K562 (cell line): ENCODE results near the gene UBAC2. TPM values are rescaled to one million over a fixed set of nuclear protein-coding genes. Genes with fewer than 3 reads are reported as not detected.

ENCODE experiments used
- ATAC-seq: fragments of 200-7000 bp; cut with Tn5 transposase; 3 replicates; pipeline ENCODE4 v1.9.1; 2020; ENCODE audit warnings: moderate library complexity
- BruUV-seq: library from RNA; stranded (reverse); fragments of 400-500 nt; replicated peaks from 2 replicates; lab custom pipeline; 2021; lab: Mats Ljungman, UMichigan
- CTCF ChIA-PET: fragments of 300-600 bp; formaldehyde crosslinking; extraction: SDS; loops from one replicate; lab custom pipeline; 2021; ENCODE audit warnings: low intra/inter-chr PET ratio; lab: Yijun Ruan, JAX
- POLR2A ChIA-PET: fragments of 300-600, 350-650 bp; sonication (Branson Sonifier 250); formaldehyde crosslinking; extraction: SDS; loops from one replicate; lab custom pipeline; 2021; ENCODE audit warnings: antibody characterized with exemption, inconsistent platforms; lab: Yijun Ruan, JAX
- DNase-seq, 4 experiments: peaks; one replicate each; pipeline versions ENCODE4 v3.0.0 to v3.0.0-alpha.2; 2011 to 2018; ENCODE audit warnings: low spot score in 3 of 4, mixed read lengths in 3 of 4; ENCODE audit errors: extremely low read depth in 1 of 4
- FAIRE-seq: peaks from 2 replicates; lab custom pipeline; 2011; peaks lifted over from hg19 to GRCh38; lab: Jason Lieb, UNC
- H2AFZ ChIP-seq: 2 replicates; pipeline ENCODE4 v1.6.0; 2011; ENCODE audit warnings: low read depth, low read length, control low read depth, inconsistent platforms
- H3K27ac ChIP-seq: fragments of 200-600 bp; 3 replicates; pipeline ENCODE4 v1.8.0; 2011; ENCODE audit warnings: low read depth, mild to moderate bottlenecking, control low read depth, inconsistent platforms, low read length, moderate library complexity, mixed read lengths; ENCODE audit errors: extremely low read depth
- H3K27me3 ChIP-seq, 2 experiments: fragments of 300-600 bp in 1 of 2; 2 replicates in 1 of 2; 3 replicates in 1 of 2; pipeline versions ENCODE4 v1.6.0 to v1.8.0; 2011; ENCODE audit warnings: inconsistent platforms in 2 of 2, low read length in 2 of 2, mild to moderate bottlenecking in 1 of 2, mixed read lengths in 1 of 2, moderate library complexity in 1 of 2; ENCODE audit not compliant: control insufficient read depth in 2 of 2, insufficient read depth in 2 of 2
- H3K36me3 ChIP-seq: fragments of 300-600 bp; 3 replicates; pipeline ENCODE4 v1.8.0; 2011; ENCODE audit warnings: mild to moderate bottlenecking, low read length, inconsistent platforms; ENCODE audit not compliant: control insufficient read depth, insufficient read depth
- H3K4me1 ChIP-seq, 2 experiments: fragments of 200-600 bp in 1 of 2; replicated peaks in 1 of 2; 2 replicates in 1 of 2; 3 replicates in 1 of 2; pipeline versions ENCODE4 v1.5.1 to v1.8.0; 2011; ENCODE audit warnings: inconsistent platforms in 2 of 2, low read length in 2 of 2, mild to moderate bottlenecking in 1 of 2, mixed read lengths in 1 of 2, moderate library complexity in 1 of 2; ENCODE audit not compliant: control insufficient read depth in 2 of 2, insufficient read depth in 2 of 2
- H3K4me2 ChIP-seq: 2 replicates; pipeline ENCODE4 v1.6.1; 2011; ENCODE audit warnings: low read length, control low read depth, inconsistent platforms, mixed read lengths; ENCODE audit not compliant: insufficient read depth
- H3K4me3 ChIP-seq: fragments of 200-600 bp; sonication (generic), shearing (Covaris generic); 2 replicates; pipeline ENCODE4 v1.5.1; 2016; ENCODE audit warnings: control low read depth, inconsistent platforms
- H3K79me2 ChIP-seq: fragments of 200-600 bp; 3 replicates; pipeline ENCODE4 v1.8.0; 2011; ENCODE audit warnings: low read length, inconsistent platforms; ENCODE audit not compliant: control insufficient read depth, insufficient read depth
- H3K9ac ChIP-seq, 2 experiments: 2 replicates each; pipeline versions ENCODE4 v1.6.0 to v1.6.1; 2011; ENCODE audit warnings: low read depth in 2 of 2, low read length in 2 of 2, control low read depth in 1 of 2, inconsistent platforms in 1 of 2, mild to moderate bottlenecking in 1 of 2, mixed read lengths in 1 of 2; ENCODE audit not compliant: insufficient read depth in 1 of 2
- H3K9me1 ChIP-seq: one replicate; pipeline ENCODE4 v1.6.0; 2011; ENCODE audit warnings: inconsistent platforms, mild to moderate bottlenecking, low read length, moderate library complexity; ENCODE audit not compliant: control insufficient read depth, insufficient read depth
- H3K9me3 ChIP-seq: replicated peaks from 2 replicates; pipeline ENCODE4 v1.5.1; 2011; ENCODE audit warnings: low read depth, low read length, inconsistent platforms; ENCODE audit not compliant: control insufficient read depth, insufficient read depth
- H4K20me1 ChIP-seq: replicated peaks from 2 replicates; pipeline ENCODE4 v1.6.1; 2011; ENCODE audit warnings: low read length, inconsistent platforms, mixed read lengths; ENCODE audit not compliant: control insufficient read depth, insufficient read depth
- FOXJ2 ChIP-seq: fragments of 200-800 bp; sonication (Bioruptor generic); IDR thresholded peaks from 2 replicates; pipeline ENCODE4 v1.6.1; 2016; ENCODE audit warnings: missing genetic modification characterization, missing compliant biosample characterization
- JUN ChIP-seq, 2 experiments: sonication (generic) in 1 of 2; formaldehyde crosslinking in 1 of 2; IDR thresholded peaks; 2 replicates each; pipeline versions ENCODE4 v1.6.1 to v1.8.0; 2012 to 2022; ENCODE audit warnings: borderline replicate concordance in 2 of 2, mild to moderate bottlenecking in 2 of 2, improper control_type of control experiment in 1 of 2, low read depth in 1 of 2, low read length in 1 of 2, missing genetic modification reagents in 1 of 2
- MBD2 ChIP-seq: sonication (generic); IDR thresholded peaks from 2 replicates; pipeline ENCODE4 v1.6.1; 2016; ENCODE audit warnings: low read depth, borderline replicate concordance
- SIN3A ChIP-seq, 2 experiments: fragments of 150-350 bp in 1 of 2; IDR thresholded peaks; 2 replicates each; pipeline ENCODE4 v1.6.1; 2011 to 2016; ENCODE audit warnings: borderline replicate concordance in 2 of 2, low read depth in 2 of 2, low read length in 2 of 2, mild to moderate bottlenecking in 2 of 2, moderate library complexity in 2 of 2; ENCODE audit not compliant: control insufficient read depth in 1 of 2
- STAT5A ChIP-seq: IDR thresholded peaks from 2 replicates; pipeline ENCODE4 v1.6.1; 2012; ENCODE audit warnings: low read length, inconsistent platforms, borderline replicate concordance
- ZNF23 ChIP-seq: fragments of 250-450 bp; sonication (Bioruptor Pico); IDR thresholded peaks from 2 replicates; pipeline ENCODE4 v1.4.0; 2020; ENCODE audit warnings: mild to moderate bottlenecking
- ZNF589 ChIP-seq: fragments of 200-800 bp; sonication (Bioruptor generic); IDR thresholded peaks from 2 replicates; pipeline ENCODE4 v1.6.1; 2016; ENCODE audit warnings: low read depth, missing genetic modification characterization, missing compliant biosample characterization
- WGBS: fragments of 100-300 bp; shearing (Covaris generic); methylation state at CpG from one replicate; pipeline ENCODE4 v1.1.6; 2016; ENCODE audit warnings: low coverage, mixed read lengths; ENCODE audit not compliant: insufficient coverage; ENCODE audit errors: missing lambda C conversion rate; 5-methylcytosine and 5-hydroxymethylcytosine counted together
- in situ Hi-C: fragments of 300-500 bp; cut with MboI; formaldehyde crosslinking; loops from 4 replicates; pipeline ENCODE4 v1.15.0; 2018; ENCODE audit warnings: inconsistent platforms, mixed read lengths
- intact Hi-C: fragments of 100-400 bp; cut with micrococcal nuclease; formaldehyde crosslinking; loops from 2 replicates; pipeline ENCODE4 v1.14.2; 2022
- polyA plus RNA-seq, 8 experiments: library from polyadenylated mRNA; depleted of rRNA in 4 of 8; stranded (reverse) in 5 of 8; unstranded in 3 of 8; fragments of >200 nt; fragmentation: Nextera tagmentation in 2 of 8; fragmentation: Illumina TruSeq in 1 of 8; extraction: Ambion mirVana in 2 of 8; extraction: Trizol in 1 of 8; gene quantifications; 2 replicates each; pipeline versions ENCODE4 v1.2.1 to v1.2.3, GENCODE V29; 2011 to 2014; ENCODE audit warnings: inconsistent platforms in 1 of 8, missing spikeins in 1 of 8
- total RNA-seq, 7 experiments: library from RNA; depleted of rRNA in 6 of 7; stranded (reverse); fragments of >200 nt in 6 of 7; fragmentation: Illumina TruSeq in 2 of 7; extraction: Trizol in 2 of 7; gene quantifications; 2 replicates each; pipeline versions ENCODE4 v1.2.1 to v1.2.3, GENCODE V29; 2011 to 2021; ENCODE audit warnings: low replicate concordance in 1 of 7

UBAC2 gene
- total and polyA plus RNA-seq, 9 of the 15 experiments (the other 6 are each of a cell fraction or from before 2014, with no cell fraction given) = 6.0 to 84.1 (median 32.3) TPM

GRCh38 chr13:99285432-99286182, 85.0 kb downstream of the UBAC2 start:
- H3K79me2 ChIP-seq = no peaks in the 10 kb centered on the region
- TF ChIP-seq FOXJ2 (tag) (no peak), MBD2 (no peak), STAT5A (no peak), SIN3A (IDR thresholded peaks at IDR 0.05; ENCODE audit: borderline replicate concordance in 2 of 2, control insufficient read depth in 1 of 2, low read depth in 2 of 2, low read length in 2 of 2) (no peak), JUN (IDR thresholded peaks at IDR 0.05; ENCODE audit: borderline replicate concordance, low read depth, low read length) (no peak), JUN (CRISPR knock-in tag; IDR thresholded peaks at IDR 0.05; ENCODE audit: borderline replicate concordance) (no peak), ZNF23 (CRISPR knock-in tag) (no peak), ZNF589 (CRISPR knock-in tag) (no peak)
- in situ Hi-C loops (no loop called here), intact Hi-C loops (no loop called here)
- no peak overlapping the region for H3K9ac ChIP-seq
- no peaks in the 10 kb centered on the region; a peak in 2 of 5 replicates for H3K4me1 ChIP-seq
- BruUV-seq = no TSS peak
- H4K20me1 ChIP-seq = no peaks in the 10 kb centered on the region
- no peak overlapping the region for H3K27ac ChIP-seq
- no peak overlapping the region for H2AFZ ChIP-seq
- no peaks in the 10 kb centered on the region for H3K9me3 ChIP-seq
- POLR2A ChIA-PET = interaction anchor here (0.6 kb wide), 1 partner anchor 63 kb away, joined by 4 read pairs; no protein-coding TSS in a partner anchor
- ATAC-seq = no peak
- no peak overlapping the region for H3K4me2 ChIP-seq
- H3K4me3 ChIP-seq = no peak overlapping the region
- FAIRE-seq = no peak
- no peaks in the 10 kb centered on the region for H3K27me3 ChIP-seq
- H3K9me1 ChIP-seq = no peaks in the 10 kb centered on the region
- CTCF ChIA-PET = no interaction called here
- WGBS = 59% methylated on average over 8 of the region's 10 CpGs
- peaks cover 6% of the 10 kb centered on the region; the same call in 1 of the 3 replicates for H3K36me3 ChIP-seq
- DNase-seq = no peak
